Nephron (organoid): Measurements from ENCODE around the gene TM9SF4.

Experiments
- H3K27ac Mint-ChIP-seq, 3 experiments: 2 replicates each; pipeline ENCODE4 v1.8.0; 2020; ENCODE audit warnings: mixed read lengths in 3 of 3, mild to moderate bottlenecking in 2 of 3, moderate library complexity in 1 of 3
- H3K27me3 Mint-ChIP-seq: 2 replicates; pipeline ENCODE4 v1.8.0; 2021; ENCODE audit warnings: low read depth, mild to moderate bottlenecking, moderate library complexity, mixed read lengths
- H3K36me3 Mint-ChIP-seq: 2 replicates; pipeline ENCODE4 v1.8.0; 2020; ENCODE audit warnings: low read depth, mixed read lengths
- H3K4me1 Mint-ChIP-seq: 2 replicates; pipeline ENCODE4 v1.8.0; 2020; ENCODE audit warnings: mixed read lengths
- H3K4me3 Mint-ChIP-seq, 3 experiments: 2 replicates each; pipeline ENCODE4 v1.8.0; 2020; ENCODE audit warnings: mild to moderate bottlenecking in 3 of 3, mixed read lengths in 3 of 3, moderate library complexity in 2 of 3
- H3K9me3 Mint-ChIP-seq: 2 replicates; pipeline ENCODE4 v1.8.0; 2020; ENCODE audit warnings: mixed read lengths
- CTCF ChIP-seq, 3 experiments: fragments of 200-600 bp; sonication (generic); IDR thresholded peaks; one replicate each; pipeline ENCODE4 v1.5.0; 2021; ENCODE audit warnings: antibody characterized with exemption in 3 of 3; ENCODE audit not compliant: unreplicated experiment in 3 of 3

The TM9SF4 gene

GRCh38 chr20:32098786-32099185 is 10.7 kb upstream of the TM9SF4 start:
- Mint-ChIP-seq H3K4me3 (no peak overlapping the region), H3K27ac (no peak overlapping the region), H3K4me1 (no peaks in the 10 kb centered on the region), H3K36me3 (no peaks in the 10 kb centered on the region), H3K9me3 (no peaks in the 10 kb centered on the region), H3K27me3 (peaks cover 37% of the 10 kb centered on the region)
- TF ChIP-seq CTCF (IDR thresholded peaks at IDR 0.05; ENCODE audit: unreplicated experiment in 3 of 3) = no peak

- peak overlapping the region; percentile 90 to 98 (median 94) for H3K4me3 Mint-ChIP-seq
- H3K4me1 Mint-ChIP-seq = peaks cover 23% of the 10 kb centered on the region
- H3K9me3 Mint-ChIP-seq = no peaks in the 10 kb centered on the region
- no peak for TF ChIP-seq CTCF (IDR thresholded peaks at IDR 0.05; ENCODE audit: unreplicated experiment in 3 of 3)
- H3K36me3 Mint-ChIP-seq = peaks cover 5% of the 10 kb centered on the region
- peak overlapping the region; percentile 99 to 100 (median 100) for H3K27ac Mint-ChIP-seq
- H3K27me3 Mint-ChIP-seq = peaks cover 15% of the 10 kb centered on the region
These were observed 611 bp upstream of the TM9SF4 start for GRCh38 chr20:32108814-32109391.

- Mint-ChIP-seq H3K4me1 (peaks cover 27% of the 10 kb centered on the region), H3K27ac (peak overlapping the region; percentile 99 to 100 (median 100)), H3K4me3 (peak overlapping the region; percentile 90 to 98 (median 94)), H3K27me3 (peaks cover 4% of the 10 kb centered on the region), H3K9me3 (no peaks in the 10 kb centered on the region), H3K36me3 (peaks cover 5% of the 10 kb centered on the region)
- TF ChIP-seq CTCF (IDR thresholded peaks at IDR 0.05; ENCODE audit: unreplicated experiment in 3 of 3) = no peak
These were observed 725 bp downstream of the TM9SF4 start for GRCh38 chr20:32110173-32110704.

DNA sequence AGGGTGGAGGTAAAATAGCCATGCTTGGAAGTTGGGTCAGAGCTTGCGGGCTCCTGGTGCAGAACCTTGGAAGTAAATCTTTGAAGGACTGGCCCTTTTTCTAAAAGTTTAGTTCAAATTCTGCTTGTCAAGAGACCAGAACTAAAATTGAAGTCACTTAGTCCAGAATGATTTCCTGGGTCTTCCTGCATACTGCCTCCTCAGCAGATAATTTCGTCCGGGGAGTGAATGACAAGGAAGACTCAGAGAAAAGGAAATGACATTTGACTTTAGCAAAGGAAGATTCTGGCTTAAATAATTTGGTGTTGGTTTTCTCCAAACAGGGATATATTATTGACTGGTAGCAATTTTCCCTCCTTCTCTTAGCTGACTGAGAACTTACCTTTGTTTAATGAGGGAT is 1.2 kb downstream of the TM9SF4 start:
- peak overlapping the region; percentile 99 to 100 (median 100) for H3K27ac Mint-ChIP-seq
- no peak for TF ChIP-seq CTCF (IDR thresholded peaks at IDR 0.05; ENCODE audit: unreplicated experiment in 3 of 3)
- H3K9me3 Mint-ChIP-seq = no peaks in the 10 kb centered on the region
- peaks cover 3% of the 10 kb centered on the region for H3K27me3 Mint-ChIP-seq
- H3K4me3 Mint-ChIP-seq = peak overlapping the region; percentile 90 to 98 (median 94)
- peaks cover 30% of the 10 kb centered on the region for H3K4me1 Mint-ChIP-seq
- H3K36me3 Mint-ChIP-seq = peaks cover 5% of the 10 kb centered on the region

DNA sequence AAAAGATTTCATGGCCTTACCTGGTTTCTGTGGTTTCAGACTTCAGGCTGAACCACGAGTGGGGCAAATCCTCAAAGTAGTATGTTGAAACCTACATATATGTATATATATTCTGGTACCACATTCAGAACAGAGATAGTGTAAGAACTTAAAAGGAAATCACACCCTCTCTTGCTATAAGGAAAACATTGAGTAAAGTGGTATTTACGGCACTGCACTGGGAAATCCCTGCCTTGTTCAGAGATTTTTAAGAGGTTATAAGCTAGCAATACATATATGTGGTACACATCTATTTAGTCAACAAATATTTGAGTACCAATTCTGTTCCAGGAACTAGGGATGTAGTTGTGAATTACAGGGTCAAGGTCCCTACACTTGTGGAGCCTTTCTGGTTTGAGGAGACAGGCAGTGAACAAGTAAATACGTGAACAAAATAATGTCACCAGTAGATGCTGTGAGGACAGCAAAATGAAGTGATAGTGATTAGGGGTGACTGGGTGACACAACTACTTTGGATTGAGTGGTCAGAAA is 1.7 kb downstream of the TM9SF4 start:
- Mint-ChIP-seq H3K9me3 (no peaks in the 10 kb centered on the region), H3K27me3 (no peaks in the 10 kb centered on the region), H3K4me3 (peak overlapping the region; percentile 90 to 98 (median 94)), H3K27ac (peak overlapping the region in 1 of 3 experiments; percentile 100), H3K4me1 (peaks cover 33% of the 10 kb centered on the region), H3K36me3 (peaks cover 5% of the 10 kb centered on the region)
- no peak for TF ChIP-seq CTCF (IDR thresholded peaks at IDR 0.05; ENCODE audit: unreplicated experiment in 3 of 3)

DNA sequence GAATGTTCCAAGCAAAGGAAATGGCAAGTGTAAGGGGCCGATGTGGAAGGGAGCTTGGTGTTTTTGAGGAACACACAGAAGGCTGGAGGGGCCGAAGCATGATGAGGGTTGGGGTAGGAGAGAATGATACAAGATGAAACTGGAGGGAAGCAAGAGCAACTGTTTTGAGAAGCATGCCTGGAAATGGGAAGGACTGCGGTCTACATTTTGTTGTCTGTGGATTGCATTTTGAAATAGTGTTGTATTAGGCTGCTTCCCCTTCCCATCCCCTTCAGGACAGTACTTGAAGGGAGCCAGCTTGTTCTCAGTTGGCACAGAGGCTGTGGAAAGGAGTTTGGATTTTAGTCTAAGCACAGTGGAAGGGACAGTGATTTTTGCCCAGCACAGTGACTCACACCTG is 2.2 kb downstream of the TM9SF4 start:
- Mint-ChIP-seq H3K27ac (no peak overlapping the region), H3K4me3 (peak overlapping the region; percentile 52 to 90 (median 53)), H3K4me1 (peaks cover 39% of the 10 kb centered on the region), H3K36me3 (peaks cover 5% of the 10 kb centered on the region), H3K9me3 (no peaks in the 10 kb centered on the region), H3K27me3 (no peaks in the 10 kb centered on the region)
- TF ChIP-seq CTCF (IDR thresholded peaks at IDR 0.05; ENCODE audit: unreplicated experiment in 3 of 3) = no peak
